ENCODE data around the gene MRAS. TPM values are rescaled to one million over a fixed set of nuclear protein-coding genes. Genes with fewer than 3 reads are reported as not detected.

The MRAS gene
- total RNA-seq, 2 donors from 2014 or later: 174 to 288 TPM

DNA sequence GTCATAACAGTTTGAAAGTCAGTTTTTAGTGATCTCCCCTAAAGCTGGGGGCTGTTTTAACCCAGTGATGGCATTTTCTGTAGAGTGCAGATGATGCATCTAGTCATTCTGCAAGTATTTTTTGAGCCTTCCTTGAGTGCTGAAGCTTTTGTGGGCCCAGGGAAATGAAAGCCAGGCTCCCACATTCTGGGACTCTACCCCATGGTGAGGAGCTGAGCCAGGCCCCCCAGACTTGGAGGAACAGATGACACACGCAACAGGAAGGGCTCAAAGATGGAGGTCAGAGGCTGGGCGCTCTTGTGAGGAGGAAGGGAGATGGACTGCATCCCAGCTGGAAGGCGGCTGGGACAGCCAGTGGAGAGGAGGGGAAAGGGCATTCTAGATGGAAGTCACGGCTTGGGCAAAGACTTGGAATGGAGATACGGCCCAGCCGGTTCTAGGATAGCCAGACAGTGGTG, 40.8 kb downstream of the MRAS start:
- Histone ChIP-seq H3K4me1 (peaks cover 0 to 67% of the 10 kb centered on the region in 2 donors), H3K9me3 (no peaks in the 10 kb centered on the region), H3K27ac (peak overlapping the region; percentile 73 to 95), H3K27me3 (no peaks in the 10 kb centered on the region), H3K36me3 (no peaks in the 10 kb centered on the region), H3K4me3 (no peak overlapping the region)
- TF ChIP-seq, protein P1, sequence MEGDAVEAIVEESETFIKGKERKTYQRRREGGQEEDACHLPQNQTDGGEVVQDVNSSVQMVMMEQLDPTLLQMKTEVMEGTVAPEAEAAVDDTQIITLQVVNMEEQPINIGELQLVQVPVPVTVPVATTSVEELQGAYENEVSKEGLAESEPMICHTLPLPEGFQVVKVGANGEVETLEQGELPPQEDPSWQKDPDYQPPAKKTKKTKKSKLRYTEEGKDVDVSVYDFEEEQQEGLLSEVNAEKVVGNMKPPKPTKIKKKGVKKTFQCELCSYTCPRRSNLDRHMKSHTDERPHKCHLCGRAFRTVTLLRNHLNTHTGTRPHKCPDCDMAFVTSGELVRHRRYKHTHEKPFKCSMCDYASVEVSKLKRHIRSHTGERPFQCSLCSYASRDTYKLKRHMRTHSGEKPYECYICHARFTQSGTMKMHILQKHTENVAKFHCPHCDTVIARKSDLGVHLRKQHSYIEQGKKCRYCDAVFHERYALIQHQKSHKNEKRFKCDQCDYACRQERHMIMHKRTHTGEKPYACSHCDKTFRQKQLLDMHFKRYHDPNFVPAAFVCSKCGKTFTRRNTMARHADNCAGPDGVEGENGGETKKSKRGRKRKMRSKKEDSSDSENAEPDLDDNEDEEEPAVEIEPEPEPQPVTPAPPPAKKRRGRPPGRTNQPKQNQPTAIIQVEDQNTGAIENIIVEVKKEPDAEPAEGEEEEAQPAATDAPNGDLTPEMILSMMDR (IDR thresholded peaks at IDR 0.05): no peak
- DNase-seq (ENCODE audit: low spot score): no peak

DNA sequence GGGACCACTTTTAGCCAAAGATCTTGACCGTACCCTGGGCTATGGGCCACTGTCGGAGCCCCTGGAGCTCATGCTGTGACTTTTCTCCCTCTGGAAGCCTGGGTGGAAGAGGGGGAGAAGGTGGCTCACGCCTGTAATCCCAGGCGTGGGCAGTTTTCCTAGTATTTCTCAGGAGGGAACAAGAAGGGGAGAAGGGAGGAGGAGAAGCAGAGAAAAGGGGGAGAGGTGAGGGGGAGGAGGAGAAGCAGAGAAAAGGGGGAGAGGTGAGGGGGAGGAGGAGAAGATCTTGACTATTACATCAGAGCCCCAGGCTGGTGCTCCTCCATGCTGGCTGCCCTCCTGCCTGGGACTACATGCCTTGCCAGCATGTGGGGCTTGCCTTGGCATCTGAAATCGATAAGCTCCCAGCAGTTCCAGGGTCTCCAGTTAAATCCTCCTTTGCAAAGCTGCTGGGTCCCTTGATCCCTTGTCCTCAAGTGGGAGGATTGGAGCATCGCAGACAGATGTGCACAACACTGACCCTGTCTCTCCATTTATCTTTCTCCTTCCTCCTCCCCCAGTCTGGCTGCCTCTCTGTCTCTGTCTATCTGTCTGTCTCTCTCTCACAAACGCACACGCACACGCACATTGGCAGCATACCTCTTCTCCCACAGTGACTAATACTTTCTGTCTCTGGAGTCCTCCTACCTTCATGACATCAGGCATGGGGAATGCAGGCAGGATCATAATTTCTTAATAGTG, 41.6 kb downstream of the MRAS start:
- Histone ChIP-seq H3K27ac (peak overlapping the region; percentile 73 to 95), H3K4me3 (no peak overlapping the region), H3K4me1 (peaks cover 0 to 63% of the 10 kb centered on the region in 2 donors), H3K9me3 (no peaks in the 10 kb centered on the region), H3K36me3 (no peaks in the 10 kb centered on the region), H3K27me3 (no peaks in the 10 kb centered on the region)
- no peak for DNase-seq (ENCODE audit: low spot score)
- TF ChIP-seq, protein P1 (IDR thresholded peaks at IDR 0.05): no peak

DNA sequence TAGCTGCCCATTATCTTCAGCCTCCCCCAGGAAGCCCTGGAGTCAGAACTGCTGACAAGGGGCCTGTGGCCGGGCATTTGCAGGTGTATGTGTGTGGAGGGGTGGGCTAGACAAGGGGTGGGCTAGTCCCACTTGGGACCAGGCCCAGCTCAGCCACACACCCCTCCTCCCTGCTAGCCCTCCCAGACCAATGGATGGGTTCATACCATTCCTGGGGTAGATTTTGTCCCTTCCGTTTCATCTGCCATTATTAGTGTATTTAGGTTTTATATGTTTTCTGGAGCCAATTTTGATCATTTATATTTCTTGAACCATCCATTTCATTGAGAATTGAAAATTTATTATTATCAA, 42.2 kb downstream of the MRAS start:
- H3K27me3 ChIP-seq: no peaks in the 10 kb centered on the region
- no peak overlapping the region for H3K4me3 ChIP-seq
- H3K36me3 ChIP-seq: no peaks in the 10 kb centered on the region
- H3K9me3 ChIP-seq: no peaks in the 10 kb centered on the region
- H3K27ac ChIP-seq: peak overlapping the region; percentile 73 to 95
- DNase-seq (ENCODE audit: low spot score): no peak
- TF ChIP-seq, protein P1 (IDR thresholded peaks at IDR 0.05): no peak
- peaks cover 0 to 69% of the 10 kb centered on the region in 2 donors for H3K4me1 ChIP-seq

DNA sequence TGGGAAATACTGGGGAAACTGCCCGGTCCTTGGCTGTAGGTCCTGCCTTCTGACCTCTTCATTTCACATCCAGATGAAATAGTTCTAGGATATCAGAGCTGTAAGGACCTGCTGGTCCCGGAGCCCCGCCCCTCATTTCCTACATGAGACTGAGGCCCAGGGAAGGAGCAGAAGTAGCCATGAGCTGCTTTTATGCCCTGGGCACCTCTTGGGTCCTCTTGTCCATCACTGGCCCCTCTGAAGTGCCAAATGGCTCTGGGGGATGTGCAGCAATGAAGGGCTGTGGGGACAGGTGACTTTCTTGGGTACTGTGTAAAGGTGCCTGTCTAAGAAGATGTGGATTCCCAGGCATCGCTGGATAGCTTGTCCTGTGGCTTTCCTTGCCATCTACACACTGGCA, 45.8 kb downstream of the MRAS start:
- Histone ChIP-seq H3K27ac (peak overlapping the region in 1 of 2 donors; percentile 72), H3K4me3 (no peak overlapping the region), H3K36me3 (peaks cover 12% of the 10 kb centered on the region), H3K9me3 (no peaks in the 10 kb centered on the region), H3K27me3 (no peaks in the 10 kb centered on the region), H3K4me1 (peaks cover 0 to 71% of the 10 kb centered on the region in 2 donors)
- TF ChIP-seq, protein P1 (IDR thresholded peaks at IDR 0.05): no peak
- no peak for DNase-seq (ENCODE audit: low spot score)

DNA sequence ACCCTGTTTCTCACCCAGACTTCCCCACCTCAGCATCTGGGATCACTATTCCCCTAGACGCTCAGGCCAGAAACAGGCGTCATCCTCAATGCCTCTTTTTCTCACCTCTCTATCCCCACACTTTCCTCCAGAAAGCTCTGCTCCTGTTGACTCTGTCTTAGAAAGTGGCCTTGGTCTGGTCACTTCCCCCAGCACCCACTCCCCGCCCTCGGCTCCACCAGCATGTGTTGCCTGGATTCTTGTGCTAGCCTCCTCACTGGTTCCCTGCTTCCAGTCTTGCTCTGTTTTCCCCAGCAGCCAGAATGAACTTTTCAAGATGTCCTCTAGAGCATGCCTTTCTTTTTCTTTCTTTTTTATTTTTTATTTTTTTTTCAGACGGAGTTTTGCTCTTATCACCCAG, 46.3 kb downstream of the MRAS start:
- Histone ChIP-seq H3K27ac (peak overlapping the region; percentile 55 to 72), H3K4me1 (peaks cover 0 to 66% of the 10 kb centered on the region in 2 donors), H3K9me3 (no peaks in the 10 kb centered on the region), H3K27me3 (no peaks in the 10 kb centered on the region), H3K36me3 (peaks cover 17% of the 10 kb centered on the region), H3K4me3 (no peak overlapping the region)
- TF ChIP-seq, protein P1 (IDR thresholded peaks at IDR 0.05): no peak
- DNase-seq (ENCODE audit: low spot score): no peak
